ENCODE results near the gene EDEM2.

DNA sequence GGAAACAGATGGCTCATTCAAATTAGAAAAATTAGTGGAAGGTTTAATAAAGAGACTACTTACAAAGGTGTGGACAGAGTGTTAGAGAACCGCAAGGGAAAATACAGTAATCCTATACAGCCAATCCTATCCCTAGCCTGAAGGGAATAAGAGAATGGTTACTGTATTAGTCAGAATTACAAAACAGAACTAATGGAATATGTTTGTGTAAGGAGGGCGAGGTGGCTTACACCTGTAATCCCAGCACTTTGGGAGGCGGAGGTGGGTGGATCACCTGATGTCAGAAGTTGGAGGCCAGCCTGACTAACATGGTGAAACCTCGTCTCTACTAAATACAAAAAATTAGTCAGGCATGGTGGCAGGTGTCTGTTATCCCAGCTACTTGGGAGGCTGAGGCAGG lies 38.2 kb downstream of the EDEM2 start:
- TF ChIP-seq, protein P1, sequence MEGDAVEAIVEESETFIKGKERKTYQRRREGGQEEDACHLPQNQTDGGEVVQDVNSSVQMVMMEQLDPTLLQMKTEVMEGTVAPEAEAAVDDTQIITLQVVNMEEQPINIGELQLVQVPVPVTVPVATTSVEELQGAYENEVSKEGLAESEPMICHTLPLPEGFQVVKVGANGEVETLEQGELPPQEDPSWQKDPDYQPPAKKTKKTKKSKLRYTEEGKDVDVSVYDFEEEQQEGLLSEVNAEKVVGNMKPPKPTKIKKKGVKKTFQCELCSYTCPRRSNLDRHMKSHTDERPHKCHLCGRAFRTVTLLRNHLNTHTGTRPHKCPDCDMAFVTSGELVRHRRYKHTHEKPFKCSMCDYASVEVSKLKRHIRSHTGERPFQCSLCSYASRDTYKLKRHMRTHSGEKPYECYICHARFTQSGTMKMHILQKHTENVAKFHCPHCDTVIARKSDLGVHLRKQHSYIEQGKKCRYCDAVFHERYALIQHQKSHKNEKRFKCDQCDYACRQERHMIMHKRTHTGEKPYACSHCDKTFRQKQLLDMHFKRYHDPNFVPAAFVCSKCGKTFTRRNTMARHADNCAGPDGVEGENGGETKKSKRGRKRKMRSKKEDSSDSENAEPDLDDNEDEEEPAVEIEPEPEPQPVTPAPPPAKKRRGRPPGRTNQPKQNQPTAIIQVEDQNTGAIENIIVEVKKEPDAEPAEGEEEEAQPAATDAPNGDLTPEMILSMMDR (IDR thresholded peaks at IDR 0.05) = no peak
- TF ChIP-seq POLR2A (IDR thresholded peaks at IDR 0.05) = no peak

All from heart left ventricle (tissue), 13 donors.